T follicular helper cell (primary cell): ENCODE data around the gene ZFP90.
A peak's percentile ranks its signal among the peaks of the same experiment; 100 is the strongest.
"Not testable (repeated sequence)": the region's sequence is repeated elsewhere in the genome, so short reads cannot be mapped to it uniquely, and the experiment has no call there.

Source experiments
- DNase-seq: peaks from one replicate; pipeline ENCODE4 v3.0.0-alpha.2; 2020; ENCODE audit warnings: low read depth

Gene ZFP90

GRCh38 chr16:68517606-68518166 is 21.4 kb upstream of the ZFP90 start:
- no peak for DNase-seq

- DNase-seq, result no peak
Measured at GRCh38 chr16:68519225-68519745, 19.8 kb upstream of the ZFP90 start.

GRCh38 chr16:68520649-68521086 is 18.4 kb upstream of the ZFP90 start:
- peak; percentile 81 for DNase-seq

GRCh38 chr16:68524069-68524820 is 14.8 kb upstream of the ZFP90 start:
- DNase-seq, result no peak

GRCh38 chr16:68526143-68526781 is 12.8 kb upstream of the ZFP90 start:
- DNase-seq, result no peak

GRCh38 chr16:68526782-68527145 is 12.3 kb upstream of the ZFP90 start:
- no peak for DNase-seq

- no peak for DNase-seq
Measured at GRCh38 chr16:68528233-68528632, 10.9 kb upstream of the ZFP90 start.

- peak; percentile 83 for DNase-seq
Measured at GRCh38 chr16:68528686-68529379, 10.3 kb upstream of the ZFP90 start.

- no peak for DNase-seq
Measured at GRCh38 chr16:68529608-68529930, 9.5 kb upstream of the ZFP90 start.

GRCh38 chr16:68529931-68530701 is 9.0 kb upstream of the ZFP90 start:
- DNase-seq, result peak; percentile 85

- no peak for DNase-seq
Measured at GRCh38 chr16:68533937-68534336, 5.2 kb upstream of the ZFP90 start.

GRCh38 chr16:68535331-68535730 is 3.8 kb upstream of the ZFP90 start:
- no peak for DNase-seq

- DNase-seq, result no peak
Measured at GRCh38 chr16:68539711-68540239, 684 bp downstream of the ZFP90 start.

- DNase-seq, result no peak
Measured at GRCh38 chr16:68548947-68549346, 9.9 kb downstream of the ZFP90 start.

GRCh38 chr16:68553186-68553585 is 14.1 kb downstream of the ZFP90 start:
- DNase-seq, result no peak

- not testable (repeated sequence) for DNase-seq
Measured at GRCh38 chr16:68560341-68560740, 21.2 kb downstream of the ZFP90 start.

- no peak for DNase-seq
Measured at GRCh38 chr16:68563631-68564381, 24.7 kb downstream of the ZFP90 start.

GRCh38 chr16:68564382-68564985 is 25.4 kb downstream of the ZFP90 start:
- no peak for DNase-seq

GRCh38 chr16:68574479-68574878 is 35.4 kb downstream of the ZFP90 start:
- no peak for DNase-seq

- DNase-seq, result no peak
Measured at GRCh38 chr16:68575082-68575481, 36.0 kb downstream of the ZFP90 start.
